Stimulated activated CD8-positive, alpha-beta memory T cell treated with anti-CD3 and anti-CD28 coated beads, Interleukin-12 subunit alpha, Interleukin-12 subunit beta, amount 100 ng/mL, for 24 hours (primary cell): Measurements from ENCODE around the gene NASP.

Source experiments
- DNase-seq: peaks from one replicate; pipeline ENCODE4 v3.0.0-alpha.2; 2020; ENCODE audit errors: extremely low read depth

NASP gene

DNA sequence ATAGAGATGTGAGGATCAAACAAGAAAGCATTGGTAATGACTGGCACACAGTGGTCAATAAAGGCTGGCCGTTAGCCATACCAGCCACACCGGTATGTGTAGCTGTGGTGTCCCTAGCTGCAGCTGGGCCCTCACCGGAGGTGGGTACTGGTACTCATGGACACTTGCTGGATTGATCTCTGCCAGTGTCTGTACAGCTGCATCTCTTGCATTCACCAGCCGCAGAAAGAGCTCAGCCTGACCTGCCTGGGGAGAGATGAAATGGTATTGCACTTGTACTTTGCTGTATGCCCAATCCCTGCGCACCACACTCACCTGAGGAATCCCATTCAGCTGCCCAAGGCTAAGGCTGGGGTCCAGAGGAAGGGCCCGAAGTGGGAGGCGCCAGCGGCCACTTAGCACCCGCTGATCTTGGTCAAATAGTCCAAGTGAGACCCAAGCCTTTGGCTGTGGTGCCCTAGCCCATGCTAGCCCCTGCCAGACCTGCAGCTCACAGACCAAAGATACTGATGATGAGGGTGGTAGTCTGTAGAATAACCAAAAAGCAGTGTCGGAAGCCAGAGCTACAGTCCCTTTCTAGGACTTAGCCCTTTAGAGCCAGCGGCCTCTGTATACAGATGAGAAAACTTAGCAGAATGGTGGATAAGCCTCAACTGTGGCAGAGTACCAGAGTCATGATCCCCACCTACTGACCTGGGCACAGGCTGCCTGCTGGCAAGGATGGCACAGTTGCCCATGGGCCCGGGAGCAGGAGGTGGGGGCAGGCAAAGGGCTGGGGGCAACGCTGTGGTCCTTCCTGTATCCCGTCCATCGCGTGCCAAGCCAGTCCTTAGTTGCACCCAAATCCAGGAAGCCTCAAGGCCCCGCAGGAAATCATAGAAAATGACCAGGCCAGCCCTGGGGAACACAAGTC lies 37.0 kb downstream of the NASP start:
- DNase-seq: no peak

DNA sequence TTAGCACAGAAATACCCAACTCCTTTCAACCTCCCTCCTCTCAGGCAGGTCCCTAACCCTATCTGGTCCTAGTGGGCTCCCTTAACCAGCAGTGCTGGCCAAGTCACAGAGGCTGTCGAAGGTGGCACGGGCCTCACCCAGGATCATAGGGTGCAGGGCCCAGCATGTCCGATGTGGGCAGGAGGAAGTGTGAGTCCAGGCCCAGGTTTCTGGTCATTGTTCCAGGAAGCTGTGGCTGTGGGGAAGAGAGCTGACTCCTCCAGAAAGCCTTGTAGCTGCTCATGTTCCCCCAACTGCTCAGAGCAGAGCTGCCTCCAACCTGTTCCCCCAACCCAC lies 37.6 kb downstream of the NASP start:
- no peak for DNase-seq

DNA sequence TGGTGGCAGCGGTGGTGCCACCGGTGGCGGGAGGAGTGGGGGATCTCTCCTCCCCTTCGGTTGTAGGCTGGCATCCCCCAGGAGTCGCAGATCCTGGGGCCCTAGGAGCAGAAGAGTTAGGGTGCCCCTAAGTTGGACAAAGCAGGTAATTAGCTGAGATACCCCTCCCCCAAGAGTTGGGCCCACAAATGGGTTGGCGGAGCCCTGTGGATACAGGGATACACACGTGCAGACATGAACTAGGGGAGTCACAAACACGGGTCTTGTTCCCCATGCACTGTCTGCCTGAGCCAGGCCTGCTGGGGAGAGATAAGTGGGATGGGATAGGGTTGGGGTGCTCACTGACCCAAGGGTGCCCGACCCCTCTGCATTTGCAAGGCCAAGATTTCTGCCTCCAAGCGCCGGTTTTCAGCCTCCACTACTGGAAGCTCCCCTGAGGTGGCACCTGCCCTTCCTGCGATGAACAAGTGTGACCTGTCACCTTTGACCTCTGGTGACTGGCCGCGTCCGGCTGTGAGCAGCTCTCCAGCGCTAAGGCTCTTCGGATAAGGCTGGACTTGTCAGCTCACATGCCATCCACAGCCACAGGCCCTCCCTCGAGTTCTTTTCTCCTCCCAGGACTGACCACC lies 38.2 kb downstream of the NASP start:
- no peak for DNase-seq

DNA sequence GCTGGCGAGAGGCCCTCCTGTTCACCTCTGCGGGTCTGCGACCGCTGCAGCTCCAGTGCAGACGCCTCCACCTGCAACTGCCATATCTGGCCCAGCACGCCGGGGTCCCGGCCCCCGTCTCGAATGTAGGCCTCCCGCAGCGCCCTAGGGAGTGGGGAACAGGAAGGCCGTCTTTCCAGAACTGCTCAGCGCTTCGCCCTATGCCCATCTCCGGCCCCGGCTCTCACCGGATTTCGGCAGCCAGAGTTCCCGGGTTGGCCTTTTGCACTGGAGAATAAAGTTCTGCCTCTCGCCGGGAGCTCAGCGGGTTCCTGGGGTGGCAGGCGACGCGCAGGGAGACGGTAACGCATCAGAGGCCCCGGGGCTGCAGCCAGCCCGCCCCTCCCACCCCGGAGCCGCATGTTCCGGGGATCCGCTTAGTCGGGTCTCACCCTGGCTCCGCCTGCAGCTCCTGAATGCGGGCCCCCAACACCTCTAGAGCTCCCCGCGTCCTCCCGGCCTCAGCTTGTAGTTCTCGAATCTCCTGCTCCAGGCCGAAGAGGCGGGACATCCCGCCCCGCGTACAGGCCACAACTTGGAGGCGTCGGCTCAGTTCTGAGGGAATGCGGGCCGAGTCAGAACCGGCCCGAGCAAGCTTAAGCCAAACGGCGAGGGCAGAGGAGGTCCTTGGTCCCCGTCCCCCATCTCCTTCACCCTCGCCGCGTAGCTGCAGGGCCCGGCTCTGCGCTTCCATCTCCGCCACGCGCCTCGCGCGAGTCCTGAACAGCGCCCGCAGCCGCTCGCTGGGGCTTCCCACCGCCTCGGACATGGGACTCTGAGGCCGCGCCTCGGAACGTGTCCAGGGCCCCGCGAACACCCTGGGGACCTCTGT lies 38.9 kb downstream of the NASP start:
- DNase-seq: no peak

DNA sequence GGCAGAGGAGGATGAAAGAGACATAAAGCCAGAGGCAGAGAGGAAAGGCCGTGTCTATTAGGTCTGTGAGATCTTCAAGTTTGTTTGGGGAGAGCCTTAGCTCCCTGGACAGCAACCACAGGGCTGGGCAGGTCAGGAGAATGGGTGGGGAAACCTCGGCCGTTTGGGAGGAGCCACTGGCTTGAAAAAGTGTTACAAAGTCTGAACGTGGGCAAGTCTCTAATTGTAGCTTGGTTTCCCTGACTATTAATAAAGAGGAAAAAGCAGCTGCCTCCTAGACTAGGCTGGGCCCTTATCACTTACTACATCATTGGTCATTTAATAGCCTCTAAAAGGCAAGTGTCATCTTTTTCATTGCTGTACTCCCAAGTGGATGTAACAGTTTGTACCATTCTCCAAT lies 40.1 kb downstream of the NASP start, which contains the start of gene CCDC17:
Gene CCDC17, minus strand, starts transcription at position 83 of the 400 bp plus-strand sequence. CDS start 145 bp downstream, outside the sequence.
- DNase-seq: no peak

DNA sequence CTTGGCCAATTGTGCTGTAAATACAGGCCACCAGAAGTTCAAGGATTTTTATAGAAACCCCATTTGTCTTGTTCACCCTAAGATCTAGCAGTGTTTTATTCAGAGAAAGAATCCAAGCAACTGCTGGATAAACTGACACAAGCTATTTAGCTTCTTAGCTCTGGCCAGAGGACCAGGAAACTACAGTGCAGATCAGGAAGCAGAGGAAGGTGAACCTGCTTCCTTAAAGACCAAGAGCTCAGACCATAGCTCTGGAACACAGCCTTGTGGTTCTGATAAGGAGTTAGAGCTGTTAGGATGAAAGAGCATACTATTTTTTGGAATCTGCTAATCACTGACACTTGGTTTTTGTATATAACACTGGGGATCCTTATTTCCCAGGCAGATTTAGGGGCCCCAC lies 45.2 kb downstream of the NASP start:
- DNase-seq: no peak

DNA sequence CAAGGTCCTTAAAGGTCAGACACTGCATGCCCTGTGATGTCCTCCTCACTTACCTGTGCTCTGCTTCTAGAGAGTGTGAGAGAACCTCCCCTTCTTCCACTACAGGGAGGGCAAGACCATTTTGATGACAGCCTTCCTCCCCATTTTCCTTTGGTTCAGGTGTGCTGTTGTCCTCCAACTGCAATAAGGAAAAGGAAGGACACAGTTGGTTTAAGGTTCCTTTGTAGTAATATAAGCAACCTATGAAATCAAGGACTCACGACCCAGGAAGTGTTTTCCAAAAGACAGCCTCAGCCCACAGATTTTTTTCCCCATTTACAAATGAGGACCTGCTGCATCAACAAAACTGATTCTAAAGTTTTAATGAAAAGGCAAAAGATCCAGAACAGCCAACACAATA lies 46.6 kb downstream of the NASP start:
- no peak for DNase-seq

DNA sequence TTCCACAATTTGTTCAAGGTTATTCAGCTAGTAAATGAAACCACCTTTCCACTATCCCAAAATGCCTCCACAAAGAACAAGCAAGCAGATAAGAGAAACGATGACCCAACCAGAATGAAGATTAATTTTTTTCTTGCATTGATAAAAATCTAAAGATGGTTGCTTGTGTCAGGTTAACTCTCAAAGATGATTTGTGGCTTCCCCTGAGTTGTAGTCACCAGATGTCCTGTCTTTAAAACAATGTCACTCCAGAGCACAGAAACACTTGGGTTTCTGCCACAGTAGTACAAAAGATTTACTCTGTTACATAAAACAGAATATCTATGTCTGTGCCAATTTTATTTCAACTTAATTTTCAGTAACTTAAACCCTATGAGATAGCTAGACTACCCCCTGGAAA lies 51.4 kb downstream of the NASP start:
- DNase-seq: no peak

DNA sequence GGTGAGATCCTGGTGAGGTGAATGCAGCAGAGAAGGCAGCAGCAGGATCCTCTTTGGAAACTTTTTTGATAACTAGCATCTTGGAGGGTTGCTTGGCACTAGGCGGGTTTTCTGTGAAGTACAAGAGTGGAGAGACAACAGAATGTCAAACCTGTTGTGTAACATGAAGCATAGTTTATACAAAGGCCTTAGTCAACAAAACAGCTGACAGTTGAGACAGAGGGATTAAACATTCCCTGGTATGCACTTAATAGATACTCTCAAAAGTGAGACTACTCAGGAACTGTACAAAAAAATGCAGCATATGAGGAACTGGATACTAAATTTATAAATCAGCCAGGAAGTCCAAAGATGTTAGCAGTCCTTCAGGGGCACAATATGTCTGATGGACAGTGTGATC lies 56.5 kb downstream of the NASP start:
- no peak for DNase-seq

DNA sequence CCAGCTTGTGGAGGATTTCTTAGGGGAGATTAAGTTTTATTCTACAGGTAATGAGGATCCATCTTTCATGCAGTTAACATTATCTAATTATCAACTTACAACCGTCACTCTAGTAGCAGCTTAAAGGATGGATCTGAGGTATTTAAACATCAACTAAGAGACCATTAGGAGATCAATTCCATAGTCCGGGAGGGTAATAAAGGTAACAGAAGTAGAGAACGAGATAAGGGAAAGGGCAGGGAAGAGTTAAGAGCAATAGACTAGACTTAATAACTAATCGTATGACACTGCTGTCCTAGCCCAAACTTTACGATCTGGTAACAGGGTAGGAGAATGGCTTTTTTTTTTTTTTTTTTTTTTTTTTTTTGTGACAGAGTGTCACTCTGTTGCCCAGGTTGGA lies 59.5 kb downstream of the NASP start:
- no peak for DNase-seq

DNA sequence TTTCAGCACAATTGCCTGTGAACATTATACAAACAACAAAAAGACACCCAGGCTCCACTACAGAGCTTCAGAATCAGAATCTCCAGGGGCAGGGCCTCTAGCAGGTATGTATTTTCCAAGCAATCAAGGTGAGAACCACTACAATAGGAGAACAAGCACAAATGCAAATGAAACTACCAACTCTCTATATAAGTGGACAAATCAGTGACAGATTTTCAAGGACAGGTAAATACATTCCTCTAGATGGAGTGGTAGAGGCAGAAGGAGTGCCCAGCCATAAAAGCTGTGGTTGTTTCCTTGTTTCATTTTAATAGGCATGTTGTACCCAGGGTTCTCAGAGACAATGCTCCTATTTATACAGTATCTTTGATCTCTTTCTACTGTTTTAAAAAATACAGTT lies 60.1 kb downstream of the NASP start:
- no peak for DNase-seq

DNA sequence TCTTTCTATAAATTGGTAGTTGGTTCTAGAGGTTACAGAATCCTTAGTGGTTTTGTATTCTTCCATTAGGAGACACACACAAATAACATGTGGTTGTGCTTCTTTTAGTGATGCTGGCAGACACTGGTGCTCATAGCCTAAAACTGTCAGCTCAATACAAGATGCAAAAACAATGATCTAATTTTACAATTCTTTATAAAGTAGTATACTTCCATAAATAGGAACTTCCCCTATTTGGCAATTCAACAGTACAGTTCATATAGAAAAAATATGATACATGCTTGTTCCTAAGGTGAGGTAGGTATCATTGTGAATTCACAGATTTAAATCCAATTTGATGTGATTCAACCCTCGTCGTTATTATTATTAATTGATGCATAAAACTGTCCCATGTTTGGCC lies 60.8 kb downstream of the NASP start:
- no peak for DNase-seq

DNA sequence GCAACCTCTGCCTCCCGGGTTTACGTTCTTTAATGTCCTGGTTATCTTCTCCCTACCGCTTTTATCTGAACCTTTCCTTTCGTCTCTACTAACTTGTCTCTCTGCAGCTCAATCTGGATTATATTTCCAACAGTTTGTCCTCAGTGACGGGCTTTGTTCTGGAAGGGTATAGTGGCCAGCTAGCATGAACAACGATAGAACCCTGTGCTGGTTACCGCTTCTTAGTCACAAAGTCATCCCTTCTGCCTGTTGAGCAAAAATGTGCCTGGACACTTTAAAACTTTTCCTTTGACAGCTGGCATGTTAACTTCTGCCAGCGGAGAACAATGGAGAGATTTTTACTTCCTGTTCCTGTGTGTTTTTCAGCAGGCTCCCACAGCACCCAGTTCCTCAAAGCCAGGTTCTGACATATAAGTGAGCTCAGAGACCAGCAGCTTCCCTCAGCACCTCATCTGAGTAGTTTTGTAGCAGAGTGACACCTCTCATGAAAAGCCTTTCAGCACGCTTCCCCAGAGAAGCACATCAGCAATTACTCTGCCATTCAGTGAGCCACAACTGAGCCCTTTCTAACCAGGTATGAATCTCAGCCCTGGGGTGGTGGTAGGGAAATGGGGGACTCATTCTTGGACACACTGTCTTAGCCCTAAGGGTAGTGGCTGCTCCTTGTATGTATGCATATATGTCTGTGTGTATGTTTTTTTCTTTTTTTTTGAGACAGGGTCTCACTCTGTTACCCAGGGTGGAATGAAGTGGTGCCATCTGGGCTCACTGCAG lies 63.6 kb downstream of the NASP start:
- no peak for DNase-seq

DNA sequence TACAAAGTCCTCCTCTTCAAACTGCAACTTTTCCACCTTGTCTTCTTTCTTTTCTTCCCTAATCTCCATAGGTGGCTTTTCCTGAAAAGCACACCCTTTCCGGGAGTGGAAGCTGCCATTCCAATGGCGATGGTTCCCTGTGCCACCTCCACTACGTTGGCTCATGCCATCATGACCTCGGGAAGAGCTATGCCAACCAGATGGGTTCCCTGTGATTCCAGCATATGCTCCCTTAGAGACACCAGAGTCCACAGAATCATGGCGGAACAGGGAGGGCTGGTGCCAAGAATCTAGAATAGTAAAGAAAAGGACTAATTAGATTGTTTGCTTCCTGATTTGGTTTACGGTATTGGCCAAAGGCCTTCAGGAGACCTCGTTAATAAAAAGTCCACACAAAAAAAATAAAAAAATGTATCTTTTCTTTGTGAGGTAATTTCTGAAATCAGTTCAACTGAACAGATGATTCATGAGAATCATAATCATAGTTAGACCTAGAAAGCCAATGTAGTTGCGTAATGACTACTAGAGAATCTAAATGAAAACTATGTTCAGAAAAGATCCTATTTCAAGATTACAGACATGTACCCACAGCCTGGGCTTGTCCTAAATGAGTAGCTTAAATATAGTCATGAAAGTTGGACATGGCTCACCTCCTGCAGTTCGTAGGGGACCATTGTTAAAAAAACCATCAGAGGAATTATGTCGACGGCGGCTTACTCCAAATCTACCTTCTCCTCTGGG lies 70.9 kb downstream of the NASP start:
- no peak for DNase-seq

DNA sequence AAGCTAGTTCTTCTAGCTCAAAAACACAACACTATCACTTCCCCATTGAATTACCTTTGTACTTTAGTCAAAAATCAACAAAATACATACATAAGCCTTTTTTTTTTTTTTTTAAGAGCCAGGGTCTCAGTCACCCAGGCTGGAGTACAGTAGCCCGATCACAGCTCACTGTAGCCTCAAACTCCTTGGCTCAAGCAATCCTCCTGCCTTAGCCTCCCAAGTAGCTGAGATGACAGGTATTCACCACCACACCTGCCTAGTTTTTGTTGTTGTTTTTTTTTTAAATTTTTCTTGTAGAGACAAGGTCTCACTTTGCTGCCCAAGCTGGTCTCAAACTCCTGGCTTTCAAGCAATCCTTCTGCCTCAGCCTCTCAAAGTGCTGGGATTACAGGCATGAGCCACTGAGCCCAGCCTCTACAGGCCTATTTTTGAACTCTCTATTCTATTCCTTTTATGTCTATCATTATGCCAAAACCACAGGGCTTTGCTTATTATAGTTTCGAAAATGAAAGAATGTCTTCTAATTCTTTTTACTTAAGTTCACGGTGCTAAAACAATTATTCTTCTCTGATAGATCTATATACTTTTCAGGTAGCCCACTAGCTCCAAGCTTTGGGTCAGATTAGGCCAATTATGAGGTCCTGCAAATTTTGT lies 72.9 kb downstream of the NASP start:
- no peak for DNase-seq

DNA sequence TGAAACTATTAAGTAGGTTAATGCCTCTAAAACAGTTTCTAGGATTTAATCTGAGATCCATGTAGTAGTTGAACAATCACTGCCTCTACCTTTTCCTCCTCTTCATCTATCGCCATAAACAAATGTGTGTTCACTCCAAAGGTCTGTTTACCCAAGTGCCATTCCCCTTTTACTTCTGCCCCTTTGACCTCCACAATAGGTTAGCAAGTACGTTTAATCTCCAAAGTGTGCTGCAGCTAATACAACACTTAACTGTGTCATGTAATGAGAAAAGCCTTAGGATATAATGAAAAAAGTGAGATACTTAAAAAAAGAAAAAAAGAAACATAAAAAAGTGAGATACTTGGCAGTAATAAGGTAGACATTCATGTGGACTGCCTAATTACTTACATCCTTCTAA lies 74.3 kb downstream of the NASP start:
- DNase-seq: no peak

DNA sequence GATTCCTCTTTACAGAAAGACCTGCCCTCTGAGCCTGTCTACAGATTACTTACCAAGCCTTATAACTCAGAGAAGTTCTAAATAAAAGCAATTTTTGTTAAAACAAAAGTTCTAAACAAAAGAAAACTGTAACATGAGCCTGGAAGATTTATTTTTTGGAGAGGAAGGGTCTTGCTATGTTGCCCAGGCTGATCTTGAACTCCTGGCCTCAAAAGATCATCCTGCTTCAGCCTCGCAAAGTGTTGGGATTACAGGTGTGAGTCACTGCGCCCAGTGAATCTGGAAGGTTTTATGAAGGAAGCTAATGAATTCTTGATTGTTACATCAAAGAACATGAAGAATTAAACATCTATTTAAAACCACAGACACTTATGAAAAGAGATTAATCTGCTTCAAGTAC lies 75.4 kb downstream of the NASP start:
- no peak for DNase-seq

DNA sequence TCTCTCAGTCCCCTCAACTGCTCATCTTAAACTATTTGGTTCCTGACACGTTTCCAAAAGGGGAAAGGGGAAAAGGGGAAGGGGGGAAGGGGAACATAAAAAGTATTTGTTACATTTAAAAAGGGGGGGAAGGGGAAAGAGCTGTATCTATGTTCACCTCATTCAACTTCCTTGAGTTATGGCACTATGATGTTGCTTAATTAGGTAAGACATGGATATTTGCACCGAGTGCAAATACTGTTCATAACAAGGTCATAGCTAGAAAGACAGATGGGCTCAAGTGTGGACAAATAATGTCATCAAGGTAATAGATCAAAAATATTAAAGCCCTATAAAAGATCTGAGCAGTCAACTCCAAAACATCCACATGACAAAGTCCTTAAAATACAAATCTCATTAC lies 76.5 kb downstream of the NASP start:
- no peak for DNase-seq

DNA sequence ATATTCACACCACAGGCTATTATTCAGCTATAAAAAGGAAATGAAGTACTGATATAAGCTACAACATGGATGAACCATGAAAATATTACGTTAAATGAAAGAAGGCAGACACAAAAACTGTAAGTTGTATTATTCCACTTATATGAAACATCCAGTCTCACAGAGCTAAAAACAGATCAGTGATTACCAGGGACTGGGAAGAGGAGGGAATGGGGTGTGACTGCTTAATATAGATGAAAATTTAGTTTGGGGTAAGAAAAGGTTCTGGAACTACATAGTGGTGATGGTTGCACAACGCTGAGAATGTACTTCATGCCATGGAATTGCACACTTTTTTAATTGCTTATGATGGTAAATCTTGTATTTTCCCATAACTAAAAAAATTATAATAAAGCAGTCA lies 83.0 kb downstream of the NASP start:
- no peak for DNase-seq

DNA sequence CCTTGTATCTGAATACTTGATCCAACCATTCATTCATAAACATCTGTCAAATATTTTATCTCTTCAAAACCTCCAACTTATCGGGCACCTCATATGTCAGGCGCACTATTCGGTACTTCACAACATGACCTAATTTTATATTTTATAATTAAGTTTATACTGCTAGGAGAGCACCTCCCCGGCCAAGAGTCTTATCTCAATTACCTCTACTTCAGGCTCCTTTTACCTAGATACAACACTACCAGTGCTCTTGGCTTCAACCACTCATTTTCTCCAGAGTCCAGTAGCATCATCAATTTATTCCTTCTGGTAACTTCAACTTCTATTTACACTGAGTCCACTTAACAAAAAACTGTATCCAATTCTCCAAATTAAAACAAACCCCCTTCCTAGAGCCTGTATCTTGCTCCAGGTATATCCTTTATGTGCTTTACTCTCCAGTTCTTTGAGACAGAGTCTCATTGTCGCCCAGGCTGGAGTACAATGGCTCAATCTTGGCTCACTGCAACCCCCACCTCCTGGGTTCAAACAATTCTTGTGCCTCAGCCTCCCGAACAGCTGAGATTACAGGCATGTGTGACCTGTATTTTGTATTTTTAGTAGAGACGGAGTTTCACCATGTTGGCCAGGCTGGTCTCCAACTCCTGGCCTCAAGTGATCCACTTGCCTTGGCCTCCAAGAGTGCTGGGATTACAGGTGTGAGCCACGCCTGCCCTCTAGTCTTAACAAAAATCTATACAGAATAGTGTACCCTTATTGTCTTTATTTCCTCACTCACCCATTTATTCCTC lies 83.7 kb downstream of the NASP start:
- DNase-seq: no peak
